Suprapubic skin (tissue), 4 donors: ENCODE results near the gene FCGBP.
"Not testable (repeated sequence)": the region's sequence is repeated elsewhere in the genome, so short reads cannot be mapped to it uniquely, and the experiment has no call there.

Experiments used
- CTCF ChIP-seq, 2 donors: fragments of 200-600 bp in 1 of 2; fragments of 450-650 bp in 1 of 2; sonication (generic) in 1 of 2; IDR thresholded peaks; one replicate each; pipeline ENCODE4 v1.5.1; 2016 to 2019; ENCODE audit warnings: antibody characterized with exemption in 2 of 2, mild to moderate bottlenecking in 1 of 2, moderate library complexity in 1 of 2
- EP300 ChIP-seq: sonication (generic); formaldehyde crosslinking; IDR thresholded peaks from one replicate; pipeline ENCODE4 v1.6.1; 2017; ENCODE audit warnings: antibody characterized with exemption
- POLR2A ChIP-seq, 2 donors: fragments of 450-650 bp; IDR thresholded peaks; one replicate each; pipeline ENCODE4 v1.6.1; 2017; ENCODE audit warnings: antibody characterized with exemption in 2 of 2, mild to moderate bottlenecking in 2 of 2, moderate library complexity in 2 of 2
- POLR2AphosphoS5 ChIP-seq, 3 donors: sonication (generic); formaldehyde crosslinking; IDR thresholded peaks; one replicate each; pipeline ENCODE4 v1.6.1; 2017; ENCODE audit warnings: antibody characterized with exemption in 3 of 3

DNA sequence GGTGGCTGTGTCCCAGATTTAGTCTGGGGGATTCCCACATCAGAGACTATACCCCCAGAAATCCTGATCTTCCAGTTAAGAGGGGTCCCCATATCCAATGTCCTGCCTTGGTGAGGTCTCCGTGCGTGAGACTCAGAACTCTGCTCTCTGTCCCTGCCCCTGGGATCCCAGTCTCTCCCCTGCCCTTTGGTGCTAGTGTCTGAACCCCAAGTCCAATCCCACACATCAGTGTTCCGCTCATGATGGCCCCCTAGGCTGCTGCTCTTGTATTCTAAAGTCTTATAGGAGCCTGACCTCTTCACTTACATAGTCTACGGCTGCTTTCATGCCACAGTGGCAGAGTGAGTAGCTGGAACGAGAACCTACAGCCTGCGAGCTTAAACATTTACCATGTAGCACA lies 35.6 kb downstream of the FCGBP start:
- not testable (repeated sequence) for TF ChIP-seq POLR2A (IDR thresholded peaks at IDR 0.05); CTCF (IDR thresholded peaks at IDR 0.05); EP300; POLR2AphosphoS5 (IDR thresholded peaks at IDR 0.05)
